DND-41 (cell line): ENCODE results near the gene MVK.

ENCODE experiments used
- ATAC-seq: fragments of 200-7000 bp; cut with Tn5 transposase; 3 replicates; pipeline ENCODE4 v1.9.1; 2021; ENCODE audit warnings: low read depth; ENCODE audit not compliant: insufficient read depth
- DNase-seq: peaks from one replicate; pipeline ENCODE4 v3.0.0-alpha.2; 2020
- H2AFZ ChIP-seq: 2 replicates; pipeline ENCODE4 v1.6.0; 2012; ENCODE audit warnings: low read depth, low read length
- H3K27ac ChIP-seq: 2 replicates; pipeline ENCODE4 v1.5.1; 2012; ENCODE audit warnings: low read length, inconsistent platforms
- H3K27me3 ChIP-seq: fragments of 200-600 bp; sonication (generic); 2 replicates; pipeline ENCODE4 v1.6.0; 2012; ENCODE audit warnings: low read length, mild to moderate bottlenecking, inconsistent platforms; ENCODE audit not compliant: insufficient read depth, poor library complexity
- H3K36me3 ChIP-seq: 2 replicates; pipeline ENCODE4 v1.5.1; 2012; ENCODE audit warnings: low read length, inconsistent platforms; ENCODE audit not compliant: insufficient read depth
- H3K4me1 ChIP-seq: 2 replicates; pipeline ENCODE4 v1.5.1; 2012; ENCODE audit warnings: mild to moderate bottlenecking, low read length; ENCODE audit not compliant: insufficient read depth
- H3K4me2 ChIP-seq: 2 replicates; pipeline ENCODE4 v1.6.0; 2012; ENCODE audit warnings: mild to moderate bottlenecking, moderate library complexity, low read length, inconsistent platforms; ENCODE audit not compliant: insufficient read depth
- H3K4me3 ChIP-seq, 2 experiments: fragments of 200-600 bp in 1 of 2; shearing (Covaris generic) in 1 of 2; 2 replicates each; pipeline ENCODE4 v1.5.1; 2012 to 2016; ENCODE audit warnings: inconsistent platforms in 2 of 2, low read length in 2 of 2, mild to moderate bottlenecking in 2 of 2, low read depth in 1 of 2, moderate library complexity in 1 of 2
- H3K79me2 ChIP-seq: 2 replicates; pipeline ENCODE4 v1.6.0; 2012; ENCODE audit warnings: low read length, inconsistent platforms; ENCODE audit not compliant: insufficient read depth
- H3K9ac ChIP-seq: 2 replicates; pipeline ENCODE4 v1.6.0; 2012; ENCODE audit warnings: low read depth, mild to moderate bottlenecking, inconsistent platforms, low read length, moderate library complexity
- H3K9me3 ChIP-seq: 2 replicates; pipeline ENCODE4 v1.5.1; 2012; ENCODE audit warnings: low read length, moderate library complexity, mild to moderate bottlenecking, inconsistent platforms; ENCODE audit not compliant: insufficient read depth, severe bottlenecking
- H4K20me1 ChIP-seq: 2 replicates; pipeline ENCODE4 v1.6.0; 2012; ENCODE audit warnings: low read length; ENCODE audit not compliant: insufficient read depth
- EZH2 ChIP-seq: IDR thresholded peaks from 3 replicates; pipeline ENCODE4 v1.6.1; 2012; ENCODE audit warnings: borderline replicate concordance, low read depth, mild to moderate bottlenecking, moderate library complexity, low read length, inconsistent platforms; ENCODE audit not compliant: severe bottlenecking
- TF ChIP-seq, protein P1 (sequence below): IDR thresholded peaks from 2 replicates; pipeline ENCODE4 v1.5.1; 2012; ENCODE audit warnings: borderline replicate concordance, low read length, moderate library complexity, mild to moderate bottlenecking; ENCODE audit not compliant: poor library complexity, severe bottlenecking; ENCODE audit errors: extremely low read depth

The MVK gene

DNA sequence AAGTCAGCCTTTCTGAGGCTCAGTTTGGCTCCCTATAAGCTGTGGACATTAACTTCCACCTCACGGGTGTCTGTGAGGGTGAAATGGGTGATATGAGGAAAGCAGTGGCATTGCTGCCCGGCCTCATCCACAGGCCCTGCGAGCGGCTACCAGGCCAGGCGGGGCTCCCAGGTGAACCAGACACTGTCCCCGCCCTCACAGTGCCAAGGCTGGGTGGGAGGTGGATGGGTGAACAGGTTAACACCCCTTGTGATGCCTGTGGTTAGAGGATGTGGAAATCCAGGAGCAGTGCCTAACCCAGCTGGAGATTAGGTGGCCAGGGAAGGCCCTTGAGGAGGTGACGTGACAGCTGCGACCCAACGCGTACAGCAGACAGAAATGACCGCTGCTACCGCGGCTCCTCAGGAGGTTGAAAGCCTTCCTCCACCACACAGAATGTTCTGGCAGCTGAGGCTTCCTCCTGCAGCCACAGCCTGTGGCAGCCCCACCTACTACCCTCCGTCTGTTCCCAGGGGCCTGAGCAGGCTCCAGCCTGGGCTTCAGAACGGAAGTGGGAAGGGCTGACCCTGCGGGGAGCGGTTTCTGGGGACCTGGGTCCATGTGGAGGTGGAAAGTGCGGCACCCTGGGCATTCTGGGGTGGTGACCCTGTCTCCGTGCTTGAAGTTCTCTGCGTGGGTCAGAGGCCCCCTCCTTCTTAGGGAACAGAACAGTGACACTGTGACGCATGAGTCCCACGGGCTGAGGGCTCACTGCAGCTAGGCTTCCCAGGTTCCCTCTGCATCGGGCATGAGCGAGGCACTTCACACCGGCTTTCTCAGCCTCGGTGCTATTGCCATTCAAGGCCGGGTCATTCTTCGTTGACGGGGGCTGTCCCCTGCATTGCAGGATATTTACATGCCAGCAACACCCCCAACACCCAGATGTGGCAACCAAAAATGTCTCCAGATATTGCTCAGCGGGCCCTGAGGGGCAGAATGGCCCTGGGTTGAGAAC is 10.0 kb upstream of the MVK start:
- no peaks in the 10 kb centered on the region for H3K79me2 ChIP-seq
- DNase-seq, result no peak
- H3K27me3 ChIP-seq, result no peaks in the 10 kb centered on the region
- peaks cover 76% of the 10 kb centered on the region for H3K36me3 ChIP-seq
- H4K20me1 ChIP-seq, result no peaks in the 10 kb centered on the region; the same call in 1 of the 2 replicates
- H3K9me3 ChIP-seq, result no peaks in the 10 kb centered on the region
- no peak overlapping the region for H3K4me2 ChIP-seq
- ATAC-seq, result no peak
- H3K4me1 ChIP-seq, result no peaks in the 10 kb centered on the region
- H3K9ac ChIP-seq, result no peak overlapping the region
- H2AFZ ChIP-seq, result no peak overlapping the region
- no peak overlapping the region for H3K4me3 ChIP-seq
- H3K27ac ChIP-seq, result no peak overlapping the region
- no peak for TF ChIP-seq EZH2
- TF ChIP-seq, protein P1, sequence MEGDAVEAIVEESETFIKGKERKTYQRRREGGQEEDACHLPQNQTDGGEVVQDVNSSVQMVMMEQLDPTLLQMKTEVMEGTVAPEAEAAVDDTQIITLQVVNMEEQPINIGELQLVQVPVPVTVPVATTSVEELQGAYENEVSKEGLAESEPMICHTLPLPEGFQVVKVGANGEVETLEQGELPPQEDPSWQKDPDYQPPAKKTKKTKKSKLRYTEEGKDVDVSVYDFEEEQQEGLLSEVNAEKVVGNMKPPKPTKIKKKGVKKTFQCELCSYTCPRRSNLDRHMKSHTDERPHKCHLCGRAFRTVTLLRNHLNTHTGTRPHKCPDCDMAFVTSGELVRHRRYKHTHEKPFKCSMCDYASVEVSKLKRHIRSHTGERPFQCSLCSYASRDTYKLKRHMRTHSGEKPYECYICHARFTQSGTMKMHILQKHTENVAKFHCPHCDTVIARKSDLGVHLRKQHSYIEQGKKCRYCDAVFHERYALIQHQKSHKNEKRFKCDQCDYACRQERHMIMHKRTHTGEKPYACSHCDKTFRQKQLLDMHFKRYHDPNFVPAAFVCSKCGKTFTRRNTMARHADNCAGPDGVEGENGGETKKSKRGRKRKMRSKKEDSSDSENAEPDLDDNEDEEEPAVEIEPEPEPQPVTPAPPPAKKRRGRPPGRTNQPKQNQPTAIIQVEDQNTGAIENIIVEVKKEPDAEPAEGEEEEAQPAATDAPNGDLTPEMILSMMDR, result no peak

- TF ChIP-seq EZH2, result no peak
Observed at GRCh38 chr12:109566424-109566823, 7.2 kb upstream of the MVK start.

GRCh38 chr12:109567296-109567695 is 6.3 kb upstream of the MVK start:
- Histone ChIP-seq H3K27me3 (no peaks in the 10 kb centered on the region), H3K79me2 (peaks cover 3% of the 10 kb centered on the region; the same call in 1 of the 2 replicates), H3K4me2 (no peak overlapping the region), H3K9me3 (no peaks in the 10 kb centered on the region), H3K36me3 (peaks cover 85% of the 10 kb centered on the region), H4K20me1 (no peaks in the 10 kb centered on the region; the same call in 1 of the 2 replicates), H3K9ac (no peak overlapping the region), H3K4me3 (no peak overlapping the region), H3K4me1 (peaks cover 11% of the 10 kb centered on the region), H2AFZ (no peak overlapping the region), H3K27ac (no peak overlapping the region)
- TF ChIP-seq EZH2, result no peak
- TF ChIP-seq, protein P1, result no peak
- ATAC-seq (no peak), DNase-seq (no peak)

More at GRCh38 chr12:109566424-109566823, 7.2 kb upstream of the MVK start:
- DNase-seq (no peak), ATAC-seq (no peak)
- Histone ChIP-seq H2AFZ (no peak overlapping the region), H3K27me3 (no peaks in the 10 kb centered on the region), H3K9me3 (no peaks in the 10 kb centered on the region), H3K4me2 (no peak overlapping the region), H3K4me1 (peaks cover 3% of the 10 kb centered on the region; the same call in 1 of the 2 replicates), H4K20me1 (no peaks in the 10 kb centered on the region; the same call in 1 of the 2 replicates), H3K4me3 (no peak overlapping the region), H3K36me3 (peaks cover 87% of the 10 kb centered on the region), H3K9ac (no peak overlapping the region), H3K79me2 (no peaks in the 10 kb centered on the region), H3K27ac (no peak overlapping the region)

- Histone ChIP-seq H3K36me3 (peaks cover 78% of the 10 kb centered on the region), H3K4me2 (no peak overlapping the region), H3K9me3 (no peaks in the 10 kb centered on the region), H3K27me3 (no peaks in the 10 kb centered on the region), H4K20me1 (no peaks in the 10 kb centered on the region; the same call in 1 of the 2 replicates), H3K27ac (no peak overlapping the region), H2AFZ (no peak overlapping the region), H3K4me3 (no peak overlapping the region), H3K4me1 (peaks cover 18% of the 10 kb centered on the region), H3K9ac (no peak overlapping the region), H3K79me2 (peaks cover 10% of the 10 kb centered on the region)
- TF ChIP-seq, protein P1, result no peak
- TF ChIP-seq EZH2, result no peak
- no peak for ATAC-seq
- no peak for DNase-seq
Observed at GRCh38 chr12:109567967-109568366, 5.6 kb upstream of the MVK start.
